HG03066 (cell line): Measurements from ENCODE around the gene AHCYL1.
A peak's percentile ranks its signal among the peaks of the same experiment; 100 is the strongest.
"Not testable (repeated sequence)": the region's sequence is repeated elsewhere in the genome, so short reads cannot be mapped to it uniquely, and the experiment has no call there.

Experiments used
- ATAC-seq: cut with Tn5 transposase; IDR thresholded peaks from one replicate; pipeline ENCODE4 v1.9.1; 2021; ENCODE audit warnings: low read depth; ENCODE audit not compliant: unreplicated experiment

Gene AHCYL1

DNA sequence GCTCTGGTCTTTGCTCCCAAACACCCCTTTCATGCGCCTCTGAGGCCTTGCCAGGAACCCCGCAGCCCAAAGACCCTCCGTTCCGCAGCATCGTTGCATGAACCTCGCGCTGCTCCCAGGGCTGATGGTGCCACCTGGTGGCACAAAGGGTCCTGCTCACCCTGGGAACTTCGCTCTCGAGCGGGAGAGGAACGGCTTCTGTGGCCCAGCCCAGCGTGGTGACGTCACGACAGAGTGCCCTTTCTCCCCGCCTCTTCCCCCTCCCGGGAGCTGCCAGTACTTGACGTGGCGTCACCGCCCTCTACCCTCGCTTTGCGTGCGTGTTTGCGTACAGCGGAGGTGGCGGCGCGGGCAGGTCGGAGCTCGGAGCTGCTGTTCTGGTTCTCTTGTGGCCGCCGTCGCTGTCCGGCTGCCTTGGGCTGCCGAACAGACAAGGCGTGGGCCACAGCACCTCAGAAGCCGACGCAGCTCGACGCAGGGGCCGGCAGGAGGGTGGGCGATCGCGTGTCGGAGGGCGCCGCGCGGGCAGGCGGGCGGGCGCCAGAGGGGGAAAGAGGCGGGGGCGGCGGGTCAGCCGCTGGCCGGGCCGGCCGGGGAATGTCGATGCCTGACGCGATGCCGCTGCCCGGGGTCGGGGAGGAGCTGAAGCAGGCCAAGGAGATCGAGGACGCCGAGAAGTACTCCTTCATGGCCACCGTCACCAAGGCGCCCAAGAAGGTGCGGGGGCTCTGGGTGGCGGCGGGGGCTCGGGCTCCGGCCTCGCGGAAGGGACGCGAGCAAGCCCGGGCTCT, at the start of gene AHCYL1:
AHCYL1 (plus strand) TSS at position 310 of the 791 bp plus-strand sequence; CDS start at position 598, 288 bp downstream.
- peak; percentile 98 for ATAC-seq

GRCh38 chr1:109935451-109935900, 49.1 kb upstream of the AHCYL1 start:
- ATAC-seq: no peak

DNA sequence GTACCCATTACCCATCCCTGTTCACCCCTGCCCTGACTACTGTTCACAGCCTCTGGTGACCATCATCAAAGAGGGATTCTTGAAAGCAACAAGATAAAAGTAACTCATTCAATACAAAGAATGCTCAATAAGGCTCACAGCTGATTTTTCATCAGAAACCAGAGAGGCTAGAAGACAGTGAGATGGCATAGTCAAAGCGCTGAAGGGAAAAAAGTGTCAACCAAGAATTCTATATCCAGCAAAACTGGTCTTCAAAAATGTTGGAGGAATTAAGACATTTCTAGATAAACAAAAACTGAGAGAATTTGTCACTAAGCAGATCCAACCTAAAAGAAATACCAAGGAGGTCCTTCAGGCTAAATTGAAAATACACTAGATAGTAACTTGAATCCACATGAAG, 46.8 kb upstream of the AHCYL1 start:
- no peak for ATAC-seq

- ATAC-seq: no peak
Measured at GRCh38 chr1:109938556-109938955, 46.0 kb upstream of the AHCYL1 start.

DNA sequence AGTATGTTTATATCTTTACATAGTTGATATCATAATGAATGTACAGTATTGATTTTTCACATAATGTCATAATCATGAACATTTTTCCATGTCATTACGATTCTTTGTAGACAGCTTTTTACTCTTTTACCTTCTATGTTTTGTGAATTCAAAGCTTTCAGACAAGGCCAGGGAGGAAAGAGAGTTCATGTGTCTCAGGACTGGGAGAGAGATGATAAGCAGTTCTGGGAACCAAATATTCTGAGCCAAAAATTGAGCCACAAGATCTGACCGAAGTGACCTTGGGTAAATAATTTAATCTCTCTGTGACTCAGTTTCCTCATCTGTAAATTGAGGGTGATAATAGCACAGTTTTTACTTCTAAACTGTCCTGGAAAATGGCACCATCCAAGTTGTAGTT, 42.1 kb upstream of the AHCYL1 start:
- ATAC-seq: no peak

DNA sequence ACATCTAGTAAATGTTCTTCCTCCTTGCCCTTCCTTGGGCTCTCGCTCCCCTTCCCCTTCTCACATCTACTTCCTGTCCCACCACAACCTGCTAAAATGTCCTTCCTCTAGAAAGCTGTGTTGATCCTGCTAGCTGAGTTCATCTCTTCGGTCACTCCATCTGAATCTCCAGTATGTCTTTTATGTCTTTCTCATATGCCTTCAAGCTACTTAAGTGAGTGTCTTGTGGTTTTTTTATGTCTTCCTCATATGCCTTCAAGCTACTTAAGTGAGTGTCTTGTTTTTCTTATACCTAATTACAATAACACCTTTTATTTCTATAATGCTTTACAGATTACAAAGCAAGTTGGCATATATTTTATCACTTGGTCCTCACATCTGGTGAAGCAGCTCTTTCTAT, 40.0 kb upstream of the AHCYL1 start:
- no peak for ATAC-seq

- no peak for ATAC-seq
Measured at GRCh38 chr1:109946511-109946910, 38.1 kb upstream of the AHCYL1 start.

DNA sequence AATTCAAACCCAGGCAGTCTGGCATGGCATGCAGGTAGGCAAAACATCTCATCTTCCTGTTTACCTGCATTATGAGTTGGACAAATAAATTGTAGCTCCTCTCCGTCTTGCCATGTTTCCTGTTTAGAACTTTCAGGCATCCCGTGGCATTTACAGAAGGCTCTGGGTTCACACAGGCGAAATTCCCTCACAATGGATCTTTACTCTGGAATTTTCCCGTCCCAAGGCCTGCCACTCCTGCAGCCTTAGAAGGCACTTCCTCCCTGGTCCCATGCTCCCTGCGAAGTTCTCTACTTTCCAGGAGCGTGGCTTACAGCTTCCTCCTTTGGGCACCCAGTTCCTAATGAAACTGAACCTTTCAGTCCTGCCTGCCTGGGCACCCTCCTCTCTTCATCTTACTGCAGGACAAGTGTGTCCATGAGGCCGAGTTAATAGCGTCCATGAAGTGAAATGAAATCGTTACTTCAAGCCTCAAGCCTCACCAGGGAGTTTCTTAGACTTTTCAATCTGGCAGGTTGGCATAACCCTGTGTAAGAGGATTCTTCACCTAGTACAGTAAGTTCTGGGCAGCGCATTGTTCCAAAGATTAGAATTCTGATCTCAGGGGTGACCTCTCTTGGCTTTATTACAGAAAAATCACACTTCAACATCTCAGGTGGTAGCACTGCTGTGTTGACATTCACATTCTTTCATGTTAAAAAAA, 36.8 kb upstream of the AHCYL1 start:
- ATAC-seq: no peak

DNA sequence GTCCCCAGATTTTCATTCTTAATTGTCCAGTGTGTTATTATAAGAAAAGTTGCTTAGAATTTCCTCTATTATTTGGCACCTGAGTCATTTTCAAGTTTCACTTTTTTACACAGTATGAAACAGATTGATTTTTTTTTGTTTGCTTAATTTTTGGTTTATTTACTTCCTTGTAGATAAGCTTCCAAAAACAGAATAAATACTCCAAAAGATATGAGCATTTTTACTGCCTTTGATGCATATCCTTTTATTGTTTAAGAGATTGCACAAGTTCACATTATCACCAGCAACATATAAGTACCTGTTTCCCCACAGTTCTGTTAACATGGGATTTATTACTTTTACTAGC, 36.3 kb upstream of the AHCYL1 start:
- ATAC-seq: no peak

DNA sequence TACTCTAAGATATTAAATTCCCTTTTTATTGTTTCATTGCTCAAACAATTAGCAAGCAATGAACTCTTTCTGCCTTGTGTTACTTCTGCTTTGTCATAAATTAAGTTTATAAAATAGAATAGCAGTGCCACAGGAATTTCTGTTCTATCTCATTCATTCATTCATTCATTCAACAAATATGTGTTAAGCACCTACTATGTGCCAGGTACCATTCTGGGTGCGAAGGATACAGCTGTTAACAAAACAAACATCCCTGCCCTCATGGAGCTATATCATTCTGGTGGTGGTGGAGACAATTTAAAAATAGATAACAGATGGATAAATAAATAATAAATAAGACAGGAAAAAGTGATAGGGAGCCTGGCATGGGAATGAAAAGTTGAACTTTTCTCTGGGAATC, 34.5 kb upstream of the AHCYL1 start:
- no peak for ATAC-seq

GRCh38 chr1:109950509-109950908, 34.1 kb upstream of the AHCYL1 start:
- no peak for ATAC-seq

GRCh38 chr1:109951501-109951900, 33.1 kb upstream of the AHCYL1 start:
- not testable (repeated sequence) for ATAC-seq

DNA sequence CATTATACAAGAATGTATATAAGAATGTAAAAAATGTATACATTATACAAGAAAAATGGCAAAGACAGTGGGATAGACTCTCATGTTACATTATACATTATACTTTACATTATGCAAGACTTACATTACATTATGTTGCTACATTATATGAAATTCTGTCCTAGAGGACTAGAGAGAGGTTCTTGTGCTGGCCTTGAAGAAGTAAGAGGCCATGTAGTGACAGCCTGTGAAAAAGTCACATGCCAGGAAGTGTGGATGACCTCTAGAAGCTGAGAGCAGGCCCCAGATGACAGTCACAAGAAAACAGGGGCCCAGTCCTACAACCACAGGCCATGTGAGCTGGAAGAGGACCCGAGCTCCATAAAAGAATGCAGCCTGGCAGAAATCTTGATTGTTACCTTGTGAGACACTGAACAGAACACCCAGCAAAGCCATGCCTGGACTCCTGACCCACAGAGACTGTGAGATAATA, 30.5 kb upstream of the AHCYL1 start:
- no peak for ATAC-seq

DNA sequence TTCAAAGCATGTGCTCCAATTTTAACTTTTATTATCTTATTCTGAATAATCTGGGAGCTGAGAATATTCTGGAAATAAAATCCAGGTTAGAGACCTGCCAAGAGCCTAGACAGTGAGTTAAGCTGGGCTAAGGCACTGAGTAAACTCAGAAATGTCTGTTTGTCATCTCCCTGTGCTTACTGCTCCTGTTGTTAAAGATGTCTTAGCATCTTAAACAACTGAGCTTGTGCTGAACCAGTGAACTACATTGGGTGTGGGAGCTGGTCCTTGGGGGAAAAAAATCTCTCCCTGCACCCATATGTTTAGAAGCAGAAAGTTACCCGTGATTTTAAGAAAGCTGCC, 25.0 kb upstream of the AHCYL1 start:
- ATAC-seq: no peak

DNA sequence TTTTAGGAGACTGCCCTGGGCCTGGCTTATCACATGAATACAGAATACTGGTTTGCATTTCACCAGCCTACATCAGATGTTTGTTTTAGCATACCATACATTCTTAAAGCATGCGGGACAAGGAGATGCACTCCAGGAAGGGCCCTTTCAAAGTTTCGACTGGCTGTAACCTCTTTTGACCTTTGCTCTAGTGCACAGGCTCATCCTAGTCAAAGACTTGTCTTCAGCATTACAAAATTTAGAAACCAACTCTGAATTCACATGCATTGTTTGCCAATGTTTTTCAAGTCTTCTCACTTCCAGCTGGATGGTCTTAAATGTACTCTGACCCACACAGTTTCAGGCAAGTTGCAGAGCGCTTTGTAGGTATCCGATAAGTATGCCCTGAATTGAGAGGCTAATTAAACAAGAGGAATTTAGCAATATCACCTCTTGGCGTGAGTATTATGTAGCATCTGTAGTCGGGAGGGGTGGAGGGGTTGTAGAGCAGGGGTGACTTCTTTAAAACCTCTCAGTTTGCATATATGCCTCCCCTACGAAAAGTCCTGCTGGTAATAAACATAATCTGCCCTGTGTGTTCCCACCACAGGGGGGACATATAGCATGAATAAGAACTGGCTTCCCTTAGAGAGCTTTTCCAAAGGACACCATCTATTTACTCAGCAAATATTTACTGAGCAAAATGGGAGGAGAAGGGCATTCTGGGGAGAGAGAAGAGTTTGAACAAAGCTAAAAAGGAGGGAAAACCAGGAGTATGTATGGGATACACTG, 24.4 kb upstream of the AHCYL1 start:
- ATAC-seq: no peak

GRCh38 chr1:109960745-109961094, 23.8 kb upstream of the AHCYL1 start:
- no peak for ATAC-seq

- ATAC-seq: no peak
Measured at GRCh38 chr1:109963864-109964263, 20.7 kb upstream of the AHCYL1 start.

DNA sequence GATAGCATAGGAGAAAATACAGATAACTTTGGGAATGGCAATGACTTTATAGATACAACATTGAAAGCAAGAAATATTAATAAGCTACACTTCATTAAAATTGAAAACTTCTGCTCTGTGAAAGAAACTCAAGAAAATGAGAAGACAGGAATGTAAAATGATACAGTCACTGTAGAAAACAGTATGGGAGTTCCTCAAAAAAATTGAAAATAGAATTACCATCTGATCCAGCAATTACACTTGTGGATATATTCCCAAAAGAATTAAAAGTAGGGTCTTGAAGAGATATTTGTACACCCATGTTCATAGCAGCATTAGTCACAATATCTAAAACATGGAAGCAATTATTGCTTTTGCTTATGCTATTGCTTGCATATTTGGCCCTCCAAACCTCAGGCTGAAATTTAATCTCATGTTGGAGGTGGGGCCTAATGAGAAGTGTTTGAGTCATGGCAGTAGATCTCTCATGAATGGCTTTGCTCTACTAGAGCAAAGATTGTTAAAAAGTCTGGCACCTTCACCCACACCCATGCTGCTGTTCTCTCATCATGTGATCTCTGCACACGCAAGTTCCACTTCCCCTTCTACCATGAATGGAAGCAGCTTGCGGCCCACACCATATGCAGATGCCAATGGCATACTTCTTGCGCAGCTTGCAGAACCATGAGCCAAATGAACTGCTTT, 15.3 kb upstream of the AHCYL1 start:
- ATAC-seq: no peak

GRCh38 chr1:109969907-109970306, 14.7 kb upstream of the AHCYL1 start:
- no peak for ATAC-seq

DNA sequence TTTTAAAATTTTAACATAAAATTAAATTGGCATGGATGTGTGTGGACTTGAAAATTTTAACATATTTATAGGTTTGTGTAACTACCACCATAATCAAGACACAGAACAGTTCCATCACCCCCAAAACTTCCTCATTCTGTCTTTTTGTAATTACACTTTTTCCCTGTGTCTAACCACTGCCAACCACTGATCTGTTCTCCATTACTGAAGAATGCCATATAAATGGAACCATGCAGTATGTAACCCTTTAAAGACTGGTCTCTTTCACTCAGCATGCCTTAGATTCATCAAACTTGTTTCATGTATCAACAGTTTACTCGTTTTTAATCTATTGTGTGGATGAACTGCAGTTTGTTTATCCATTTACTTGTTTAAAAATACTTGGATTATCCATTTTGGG, 13.0 kb upstream of the AHCYL1 start:
- no peak for ATAC-seq

- no peak for ATAC-seq
Measured at GRCh38 chr1:109974191-109974590, 10.4 kb upstream of the AHCYL1 start.
